Endothelial cell of umbilical vein (primary cell): Measurements from ENCODE around the gene GRM5. TPM values are rescaled to one million over a fixed set of nuclear protein-coding genes. Genes with fewer than 3 reads are reported as not detected.

Experiments used
- BruUV-seq: library from RNA; stranded (reverse); fragments of 400-500 nt; replicated peaks from 2 replicates; lab custom pipeline; 2021; lab: Mats Ljungman, UMichigan
- CTCF ChIA-PET: fragments of 300-600, 350-600 bp; sonication (Branson Sonifier 250); formaldehyde crosslinking; loops from one replicate; lab custom pipeline; 2021; ENCODE audit warnings: antibody characterized with exemption, inconsistent platforms; lab: Charles Lee
- POLR2A ChIA-PET: fragments of 300-600, 350-600 bp; sonication (Branson Sonifier 250); formaldehyde crosslinking; loops from one replicate; lab custom pipeline; 2021; ENCODE audit warnings: antibody characterized with exemption, inconsistent platforms; lab: Charles Lee
- DNase-seq: peaks from one replicate; pipeline ENCODE4 v3.0.0-alpha.2; 2011; ENCODE audit warnings: low read depth, low spot score
- FAIRE-seq: peaks from 2 replicates; lab custom pipeline; 2011; peaks lifted over from hg19 to GRCh38; lab: Jason Lieb, UNC
- H2AFZ ChIP-seq: 2 replicates; pipeline ENCODE4 v1.6.0; 2012; ENCODE audit warnings: low read depth, low read length, control low read depth, inconsistent platforms
- H3K27ac ChIP-seq: 2 replicates; pipeline ENCODE4 v1.5.1; 2011; ENCODE audit warnings: low read depth, mild to moderate bottlenecking, control low read depth, low read length, moderate library complexity; ENCODE audit not compliant: insufficient read depth
- H3K27me3 ChIP-seq, 2 experiments: 2 replicates each; pipeline versions ENCODE4 v1.6.0 to v1.6.1; 2011; ENCODE audit warnings: low read length in 2 of 2, mixed read lengths in 1 of 2; ENCODE audit not compliant: control insufficient read depth in 2 of 2, insufficient read depth in 2 of 2
- H3K36me3 ChIP-seq, 2 experiments: 2 replicates in 1 of 2; 3 replicates in 1 of 2; pipeline ENCODE4 v1.5.1; 2011; ENCODE audit warnings: low read length in 2 of 2, mild to moderate bottlenecking in 1 of 2, moderate library complexity in 1 of 2; ENCODE audit not compliant: control insufficient read depth in 2 of 2, insufficient read depth in 2 of 2; ENCODE audit errors: extremely low read depth in 1 of 2
- H3K4me1 ChIP-seq: 3 replicates; pipeline ENCODE4 v1.5.1; 2011; ENCODE audit warnings: mild to moderate bottlenecking, low read length; ENCODE audit not compliant: control insufficient read depth, insufficient read depth; ENCODE audit errors: extremely low read depth
- H3K4me2 ChIP-seq: 2 replicates; pipeline ENCODE4 v1.6.1; 2011; ENCODE audit warnings: low read length, control low read depth, mixed read lengths; ENCODE audit not compliant: insufficient read depth
- H3K4me3 ChIP-seq, 3 experiments: fragments of 200-600 bp in 1 of 3; sonication (generic), shearing (Covaris generic) in 1 of 3; replicated peaks in 1 of 3; 2 replicates each; pipeline ENCODE4 v1.5.1; 2011 to 2016; ENCODE audit warnings: control low read depth in 3 of 3, low read length in 3 of 3, mild to moderate bottlenecking in 2 of 3, inconsistent platforms in 1 of 3, low read depth in 1 of 3, moderate library complexity in 1 of 3; ENCODE audit not compliant: insufficient read depth in 1 of 3
- H3K79me2 ChIP-seq: 2 replicates; pipeline ENCODE4 v1.6.0; 2012; ENCODE audit warnings: low read length, inconsistent platforms; ENCODE audit not compliant: control insufficient read depth, insufficient read depth
- H3K9ac ChIP-seq: replicated peaks from 2 replicates; pipeline ENCODE3; 2011; ENCODE audit warnings: low read length, control low read depth; ENCODE audit not compliant: insufficient read depth; ENCODE audit errors: extremely low read depth
- H3K9me1 ChIP-seq: replicated peaks from 3 replicates; pipeline ENCODE4 v1.6.0; 2011; ENCODE audit warnings: mild to moderate bottlenecking, low read length; ENCODE audit not compliant: control insufficient read depth, insufficient read depth; ENCODE audit errors: extremely low read depth
- H3K9me3 ChIP-seq: replicated peaks from 2 replicates; pipeline ENCODE4 v1.5.1; 2012; ENCODE audit warnings: low read length, inconsistent platforms; ENCODE audit not compliant: control insufficient read depth, insufficient read depth
- H4K20me1 ChIP-seq: replicated peaks from 2 replicates; pipeline ENCODE3; 2011; ENCODE audit warnings: mild to moderate bottlenecking, low read length; ENCODE audit not compliant: control insufficient read depth, insufficient read depth; ENCODE audit errors: extremely low read depth
- EZH2 ChIP-seq: IDR thresholded peaks from 2 replicates; pipeline ENCODE4 v1.6.1; 2012; ENCODE audit warnings: borderline replicate concordance, low read depth, mild to moderate bottlenecking, moderate library complexity, low read length, inconsistent platforms; ENCODE audit not compliant: severe bottlenecking
- FOS ChIP-seq: IDR thresholded peaks from 2 replicates; pipeline ENCODE4 v1.6.1; 2011; ENCODE audit warnings: mild to moderate bottlenecking, low read length, moderate library complexity, borderline replicate concordance; ENCODE audit not compliant: insufficient read depth
- GATA2 ChIP-seq: IDR thresholded peaks from 2 replicates; pipeline ENCODE4 v1.7.0; 2011; ENCODE audit warnings: low read depth, mild to moderate bottlenecking, moderate library complexity, mixed read lengths, low read length; ENCODE audit not compliant: insufficient read length, insufficient read depth
- JUN ChIP-seq: IDR thresholded peaks from 2 replicates; pipeline ENCODE4 v1.6.1; 2011; ENCODE audit warnings: borderline replicate concordance, low read depth; ENCODE audit not compliant: insufficient read length, insufficient read depth
- MYC ChIP-seq: IDR thresholded peaks from one replicate; pipeline ENCODE4 v1.6.1; 2011; ENCODE audit warnings: mild to moderate bottlenecking, low read depth, low read length
- POLR2A ChIP-seq: IDR thresholded peaks from 2 replicates; pipeline ENCODE4 v1.6.1; 2012; ENCODE audit warnings: low read depth, mild to moderate bottlenecking, control low read depth, low read length
- POLR2AphosphoS5 ChIP-seq: IDR thresholded peaks from 2 replicates; pipeline ENCODE4 v1.6.1; 2012; ENCODE audit warnings: low read depth, mild to moderate bottlenecking, control low read depth, low read length, moderate library complexity; ENCODE audit not compliant: insufficient read depth
- dilution Hi-C: fragments of 300-500 bp; cut with MboI; formaldehyde crosslinking; loops from one replicate; pipeline ENCODE4 v1.15.0; 2019; ENCODE audit warnings: low sequenced_read_pairs; ENCODE audit not compliant: extremely low pct_ligation_motif_present
- intact Hi-C: fragments of 100-400 bp; cut with micrococcal nuclease; formaldehyde crosslinking; loops from one replicate; pipeline ENCODE4 v1.10.0; 2022
- polyA plus RNA-seq, 4 experiments: library from polyadenylated mRNA; depleted of rRNA in 3 of 4; stranded (reverse) in 3 of 4; unstranded in 1 of 4; fragments of >200 nt; gene quantifications; 2 replicates each; pipeline versions ENCODE4 v1.2.1 to v1.2.3, GENCODE V29; 2011 to 2012; ENCODE audit warnings: missing spikeins in 1 of 4
- total RNA-seq: library from RNA; stranded (reverse); gene quantifications from 2 replicates; pipeline ENCODE4 v1.2.3, GENCODE V29; 2021
- TF ChIP-seq, protein P1 (sequence below), 2 donors: IDR thresholded peaks; 1 replicate in 1 of 2; 2 replicates in 1 of 2; pipeline ENCODE4 v1.5.1; 2011; ENCODE audit warnings: low read length in 2 of 2, mild to moderate bottlenecking in 2 of 2, moderate library complexity in 2 of 2, control low read depth in 1 of 2, inconsistent platforms in 1 of 2, low read depth in 1 of 2; ENCODE audit not compliant: insufficient read depth in 1 of 2; ENCODE audit errors: extremely low read depth in 1 of 2
- TF ChIP-seq, protein P2 (sequence below): IDR thresholded peaks from 2 replicates; pipeline ENCODE4 v1.6.1; 2011; ENCODE audit not compliant: insufficient read depth, insufficient read length

GRM5 gene
- total and polyA plus RNA-seq, 2 donors (not counting 3 experiments of a cell fraction or from before 2014, with no cell fraction given) = 0.10 to 0.11 TPM

GRCh38 chr11:88480223-88480622, 585.6 kb downstream of the GRM5 start:
- no peak overlapping the region for H3K4me3 ChIP-seq
- intact Hi-C loops = no loop called here
- no TSS peak for BruUV-seq
- H3K4me1 ChIP-seq = no peaks in the 10 kb centered on the region
- no peaks in the 10 kb centered on the region for H3K9me1 ChIP-seq
- H2AFZ ChIP-seq = no peak overlapping the region
- no peak overlapping the region for H3K27ac ChIP-seq
- H3K36me3 ChIP-seq = no peaks in the 10 kb centered on the region
- H3K4me2 ChIP-seq = no peak overlapping the region
- no peaks in the 10 kb centered on the region for H3K79me2 ChIP-seq
- no peaks in the 10 kb centered on the region for H4K20me1 ChIP-seq
- TF ChIP-seq, protein P1, sequence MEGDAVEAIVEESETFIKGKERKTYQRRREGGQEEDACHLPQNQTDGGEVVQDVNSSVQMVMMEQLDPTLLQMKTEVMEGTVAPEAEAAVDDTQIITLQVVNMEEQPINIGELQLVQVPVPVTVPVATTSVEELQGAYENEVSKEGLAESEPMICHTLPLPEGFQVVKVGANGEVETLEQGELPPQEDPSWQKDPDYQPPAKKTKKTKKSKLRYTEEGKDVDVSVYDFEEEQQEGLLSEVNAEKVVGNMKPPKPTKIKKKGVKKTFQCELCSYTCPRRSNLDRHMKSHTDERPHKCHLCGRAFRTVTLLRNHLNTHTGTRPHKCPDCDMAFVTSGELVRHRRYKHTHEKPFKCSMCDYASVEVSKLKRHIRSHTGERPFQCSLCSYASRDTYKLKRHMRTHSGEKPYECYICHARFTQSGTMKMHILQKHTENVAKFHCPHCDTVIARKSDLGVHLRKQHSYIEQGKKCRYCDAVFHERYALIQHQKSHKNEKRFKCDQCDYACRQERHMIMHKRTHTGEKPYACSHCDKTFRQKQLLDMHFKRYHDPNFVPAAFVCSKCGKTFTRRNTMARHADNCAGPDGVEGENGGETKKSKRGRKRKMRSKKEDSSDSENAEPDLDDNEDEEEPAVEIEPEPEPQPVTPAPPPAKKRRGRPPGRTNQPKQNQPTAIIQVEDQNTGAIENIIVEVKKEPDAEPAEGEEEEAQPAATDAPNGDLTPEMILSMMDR (IDR thresholded peaks at IDR 0.05; ENCODE audit: extremely low read depth in 1 of 2, insufficient read depth in 1 of 2, low read depth in 1 of 2, low read length in 2 of 2) = no peak
- no peak for TF ChIP-seq JUN
- TF ChIP-seq POLR2A = no peak
- no peak for TF ChIP-seq FOS
- no peak for TF ChIP-seq MYC
- TF ChIP-seq, protein P2, sequence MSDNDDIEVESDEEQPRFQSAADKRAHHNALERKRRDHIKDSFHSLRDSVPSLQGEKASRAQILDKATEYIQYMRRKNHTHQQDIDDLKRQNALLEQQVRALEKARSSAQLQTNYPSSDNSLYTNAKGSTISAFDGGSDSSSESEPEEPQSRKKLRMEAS = no peak
- TF ChIP-seq GATA2 = no peak
- TF ChIP-seq POLR2AphosphoS5 = no peak
- TF ChIP-seq EZH2 = no peak
- ChIA-PET CTCF (interaction anchor here (0.6 to 1.3 kb wide), 2 partner anchors 38 to 58 kb away, joined by 3 read pairs; no protein-coding TSS in a partner anchor), POLR2A (no interaction called here)
- H3K9ac ChIP-seq = no peak overlapping the region
- no peak for FAIRE-seq
- DNase-seq = peak; percentile 86
- H3K9me3 ChIP-seq = no peaks in the 10 kb centered on the region
- no peaks in the 10 kb centered on the region for H3K27me3 ChIP-seq
- dilution Hi-C loops = no loop called here
